DOHH2 (cell line): ENCODE data around the gene TMEM14B.

Experiments used
- H3F3A ChIP-seq: fragments of 200-600 bp; sonication (generic), shearing (Covaris generic); 2 replicates; pipeline ENCODE4 v1.6.0; 2016; ENCODE audit warnings: antibody characterized with exemption, mild to moderate bottlenecking; ENCODE audit not compliant: control insufficient read depth, insufficient read depth
- H3K27ac ChIP-seq: fragments of 200-600 bp; sonication (generic); 2 replicates; pipeline ENCODE4 v1.5.1; 2014; ENCODE audit warnings: low read depth, mild to moderate bottlenecking, low read length, moderate library complexity
- H3K27me3 ChIP-seq: fragments of 200-600 bp; sonication (generic); 2 replicates; pipeline ENCODE4 v1.6.1; 2014; ENCODE audit warnings: mild to moderate bottlenecking, low read length, mixed read lengths; ENCODE audit not compliant: control insufficient read depth
- H3K36me3 ChIP-seq: fragments of 200-600 bp; sonication (generic); 2 replicates; pipeline ENCODE4 v1.6.1; 2014; ENCODE audit warnings: mild to moderate bottlenecking, low read length, moderate library complexity, mixed read lengths; ENCODE audit not compliant: control insufficient read depth
- H3K4me1 ChIP-seq: fragments of 200-600 bp; sonication (generic); 2 replicates; pipeline ENCODE4 v1.6.1; 2014; ENCODE audit warnings: mild to moderate bottlenecking, low read length, mixed read lengths; ENCODE audit not compliant: control insufficient read depth
- H3K4me2 ChIP-seq: fragments of 200-600 bp; sonication (generic); 2 replicates; pipeline ENCODE4 v1.6.0; 2014; ENCODE audit warnings: mild to moderate bottlenecking, low read length, moderate library complexity
- H3K4me3 ChIP-seq: fragments of 200-600 bp; sonication (generic); 2 replicates; pipeline ENCODE4 v1.5.1; 2014; ENCODE audit warnings: mild to moderate bottlenecking, low read length, mixed read lengths
- H3K79me2 ChIP-seq: fragments of 200-600 bp; sonication (generic); 2 replicates; pipeline ENCODE4 v1.6.1; 2014; ENCODE audit warnings: mild to moderate bottlenecking, low read length, mixed read lengths; ENCODE audit not compliant: control insufficient read depth
- H3K9me2 ChIP-seq: fragments of 200-600 bp; sonication (generic); replicated peaks from 2 replicates; pipeline ENCODE4 v1.6.1; 2014; ENCODE audit warnings: mild to moderate bottlenecking, low read length, mixed read lengths; ENCODE audit not compliant: control insufficient read depth
- H3K9me3 ChIP-seq: fragments of 200-600 bp; sonication (generic); 2 replicates; pipeline ENCODE4 v1.6.1; 2014; ENCODE audit warnings: antibody characterized with exemption, low read length, mixed read lengths; ENCODE audit not compliant: control insufficient read depth, insufficient read depth
- H4K20me1 ChIP-seq: fragments of 200-600 bp; sonication (generic); 2 replicates; pipeline ENCODE4 v1.6.0; 2014; ENCODE audit warnings: low read depth, mild to moderate bottlenecking, antibody characterized with exemption, low read length, moderate library complexity; ENCODE audit not compliant: control insufficient read depth, insufficient read depth
- CTCF ChIP-seq: fragments of 200-600 bp; sonication (generic); IDR thresholded peaks from one replicate; pipeline ENCODE4 v1.5.1; 2014; ENCODE audit warnings: antibody characterized with exemption, mild to moderate bottlenecking, low read depth, low read length; ENCODE audit not compliant: poor library complexity, severe bottlenecking
- EZH2phosphoT487 ChIP-seq: fragments of 200-600 bp; sonication (generic); IDR thresholded peaks from 2 replicates; pipeline ENCODE4 v1.6.1; 2017; ENCODE audit warnings: borderline replicate concordance, mild to moderate bottlenecking, antibody characterized with exemption, low read length, moderate library complexity, mixed read lengths

Gene TMEM14B

GRCh38 chr6:10721850-10722569 lies 25.6 kb upstream of the TMEM14B start:
- TF ChIP-seq EZH2phosphoT487 (no peak), CTCF (no peak)
- Histone ChIP-seq H3K27ac (peak overlapping the region; percentile 64), H3K36me3 (peaks cover 23% of the 10 kb centered on the region), H3F3A (peaks cover 12% of the 10 kb centered on the region), H3K79me2 (peaks cover 29% of the 10 kb centered on the region), H4K20me1 (no peaks in the 10 kb centered on the region), H3K9me3 (peaks cover 27% of the 10 kb centered on the region), H3K27me3 (no peaks in the 10 kb centered on the region), H3K4me3 (peak overlapping the region; percentile 87), H3K4me1 (peaks cover 38% of the 10 kb centered on the region), H3K9me2 (no peaks in the 10 kb centered on the region), H3K4me2 (peak overlapping the region; percentile 83)

- H4K20me1 ChIP-seq, result no peaks in the 10 kb centered on the region
- H3K4me1 ChIP-seq, result peaks cover 38% of the 10 kb centered on the region
- H3K36me3 ChIP-seq, result peaks cover 23% of the 10 kb centered on the region
- H3K4me2 ChIP-seq, result peak overlapping the region; percentile 83
- H3K9me2 ChIP-seq, result no peaks in the 10 kb centered on the region
- peaks cover 29% of the 10 kb centered on the region for H3K79me2 ChIP-seq
- no peak for TF ChIP-seq EZH2phosphoT487
- TF ChIP-seq CTCF, result no peak
- H3K4me3 ChIP-seq, result peak overlapping the region; percentile 87
- peaks cover 9% of the 10 kb centered on the region for H3F3A ChIP-seq
- no peaks in the 10 kb centered on the region for H3K27me3 ChIP-seq
- peaks cover 27% of the 10 kb centered on the region for H3K9me3 ChIP-seq
- peak overlapping the region; percentile 64 for H3K27ac ChIP-seq
Measured at GRCh38 chr6:10722570-10722819, 25.1 kb upstream of the TMEM14B start.

GRCh38 chr6:10722820-10723566 lies 24.6 kb upstream of the TMEM14B start, which contains the start of gene TMEM14C:
Gene TMEM14C, plus strand, starts transcription at chr6:10723070. Its CDS starts 1,544 bp downstream, at chr6:10724614.
- no peaks in the 10 kb centered on the region for H3K27me3 ChIP-seq
- no peaks in the 10 kb centered on the region for H3K9me2 ChIP-seq
- H4K20me1 ChIP-seq, result no peaks in the 10 kb centered on the region
- peak within 1 kb of the TSS; percentile 83 for H3K4me2 ChIP-seq
- H3K4me3 ChIP-seq, result peak within 1 kb of the TSS; percentile 87
- H3K79me2 ChIP-seq, result peaks cover 29% of the 10 kb centered on the region
- peaks cover 23% of the 10 kb centered on the region for H3K9me3 ChIP-seq
- peaks cover 26% of the 10 kb centered on the region for H3K36me3 ChIP-seq
- peak within 1 kb of the TSS; percentile 64 for H3K27ac ChIP-seq
- no peak for TF ChIP-seq EZH2phosphoT487
- no peak for TF ChIP-seq CTCF
- peaks cover 38% of the 10 kb centered on the region for H3K4me1 ChIP-seq
- H3F3A ChIP-seq, result peaks cover 9% of the 10 kb centered on the region
